GM21737 (cell line): ENCODE results near the gene KIAA0319L.

Source experiments
- ATAC-seq: cut with Tn5 transposase; IDR thresholded peaks from one replicate; pipeline ENCODE4 v1.9.1; 2021; ENCODE audit warnings: mild to moderate bottlenecking, moderate library complexity; ENCODE audit not compliant: unreplicated experiment

KIAA0319L gene

DNA sequence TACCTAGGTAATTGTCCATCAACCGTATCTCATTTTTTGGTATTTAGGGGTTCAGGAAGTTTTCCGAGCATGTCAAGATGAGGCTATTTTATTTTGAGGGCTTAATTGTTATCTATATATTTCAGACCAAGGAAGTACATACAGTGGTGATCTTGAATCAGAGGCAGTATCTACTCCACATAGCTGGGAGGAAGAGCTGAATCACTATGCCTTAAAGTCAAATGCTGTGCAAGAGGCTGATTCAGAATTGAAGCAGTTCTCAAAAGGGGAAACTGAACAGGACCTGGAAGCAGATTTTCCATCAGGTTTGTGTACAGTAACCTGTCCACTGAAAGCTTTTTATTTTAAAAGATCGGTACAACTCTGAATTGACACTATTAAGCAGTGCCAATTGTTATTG lies 158.5 kb downstream of the KIAA0319L start:
- no peak for ATAC-seq

DNA sequence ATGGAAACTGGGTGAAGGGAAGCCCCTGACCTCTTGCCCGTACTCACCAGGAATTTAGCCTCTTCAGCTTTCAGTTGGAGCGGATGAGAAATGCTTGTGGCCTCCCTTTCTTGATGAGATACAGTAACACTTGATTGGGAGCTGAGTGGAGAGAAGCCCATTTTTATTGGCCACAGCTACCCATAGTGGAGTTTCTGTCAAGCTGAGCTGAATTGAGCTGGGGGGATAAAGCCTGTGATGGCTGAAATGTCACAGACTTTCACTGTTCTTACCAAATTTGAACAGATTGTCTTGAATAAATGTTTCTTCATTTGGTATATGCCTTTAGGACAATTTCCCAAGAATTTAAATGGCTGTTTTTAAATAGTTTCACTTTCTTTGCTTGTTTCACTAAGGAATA lies 162.8 kb downstream of the KIAA0319L start:
- no peak for ATAC-seq

DNA sequence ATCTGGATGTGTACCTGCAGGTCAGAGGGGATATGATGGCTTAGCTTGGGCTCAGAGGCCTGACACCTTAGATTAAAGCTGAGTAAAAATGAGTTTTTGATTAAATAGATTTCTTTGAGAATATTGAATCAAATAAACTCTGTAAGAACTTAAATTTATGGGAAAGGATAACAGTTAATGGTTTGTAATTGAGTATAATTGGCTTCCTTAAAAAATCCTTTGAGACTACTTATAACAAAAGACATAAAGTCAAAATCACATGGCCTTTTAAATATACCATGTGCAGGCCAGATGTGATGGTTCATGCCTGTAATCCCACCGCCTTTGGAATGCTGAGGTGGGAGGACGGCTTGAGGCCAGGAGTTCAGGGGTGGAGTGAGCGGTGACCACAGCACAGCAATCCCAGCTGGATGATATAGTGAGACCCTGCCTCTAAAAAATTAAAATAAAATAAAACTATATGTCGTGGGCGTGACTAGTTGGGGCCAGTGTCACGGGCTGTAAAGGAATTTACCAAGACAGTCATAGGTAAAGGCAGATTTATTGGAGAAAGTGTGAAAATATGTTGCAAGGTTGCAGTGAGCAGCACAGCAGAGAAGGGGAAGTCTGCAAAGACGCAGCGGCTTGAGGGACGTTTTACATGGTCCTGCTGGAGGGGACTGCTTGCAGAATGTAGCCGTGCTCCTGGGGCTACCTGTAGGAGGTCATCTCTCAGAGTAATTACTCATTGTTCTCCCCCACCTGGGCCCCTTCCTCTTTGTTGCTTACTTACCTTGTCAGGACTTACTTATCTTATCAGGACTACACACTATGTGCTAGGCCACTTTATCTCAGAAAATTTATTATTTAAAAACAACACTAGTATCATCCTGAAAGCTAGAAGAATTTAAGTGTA lies 166.4 kb downstream of the KIAA0319L start:
- ATAC-seq: no peak

DNA sequence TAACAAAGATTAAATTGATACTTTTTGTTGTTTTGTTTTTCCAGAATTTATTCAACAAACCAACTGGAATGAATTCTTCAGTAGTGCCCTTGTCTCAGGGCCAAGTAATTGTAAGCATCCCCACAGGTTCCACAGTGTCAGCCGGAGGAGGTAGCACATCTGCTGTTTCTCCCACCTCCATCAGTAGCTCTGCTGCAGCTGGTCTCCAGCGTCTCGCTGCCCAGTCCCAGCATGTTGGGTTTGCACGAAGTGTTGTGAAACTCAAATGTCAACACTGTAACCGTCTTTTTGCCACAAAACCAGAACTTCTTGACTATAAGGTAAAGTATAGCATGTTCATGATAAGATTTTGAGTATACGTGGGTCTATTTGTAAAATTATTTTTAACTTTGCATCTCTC lies 170.2 kb downstream of the KIAA0319L start:
- ATAC-seq: no peak

DNA sequence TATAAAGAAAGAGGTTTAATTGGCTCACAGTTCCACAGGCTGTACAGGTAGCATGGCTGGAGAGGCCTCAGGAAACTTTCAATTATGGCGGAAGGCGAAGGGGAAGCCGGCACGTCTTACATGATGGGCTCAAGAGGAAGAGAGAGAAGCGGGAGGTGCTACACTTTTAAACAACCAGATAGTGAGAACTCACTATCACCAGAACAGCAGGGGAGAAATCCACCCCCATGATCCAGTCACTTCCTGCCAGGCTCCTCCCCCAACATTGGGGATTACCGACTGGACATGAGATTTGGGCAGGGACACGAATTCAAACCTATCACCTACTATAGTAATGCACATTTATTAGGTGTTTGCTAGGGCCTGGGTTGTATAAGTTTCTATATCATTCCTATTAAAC lies 170.9 kb downstream of the KIAA0319L start:
- ATAC-seq: no peak
